Measurements from ENCODE around the gene PPIL1. TPM values are rescaled to one million over a fixed set of nuclear protein-coding genes. Genes with fewer than 3 reads are reported as not detected.
"Not testable (repeated sequence)": the region's sequence is repeated elsewhere in the genome, so short reads cannot be mapped to it uniquely, and the experiment has no call there.

Gene PPIL1
- total RNA-seq, 2 donors from 2014 or later: 52.4 to 56.3 TPM

- DNase-seq (no peak), ATAC-seq (no peak)
- intact Hi-C loops (cut with DNase I): no loop called here
These were observed 19.7 kb upstream of the PPIL1 start for GRCh38 chr6:36893976-36894932.

DNA sequence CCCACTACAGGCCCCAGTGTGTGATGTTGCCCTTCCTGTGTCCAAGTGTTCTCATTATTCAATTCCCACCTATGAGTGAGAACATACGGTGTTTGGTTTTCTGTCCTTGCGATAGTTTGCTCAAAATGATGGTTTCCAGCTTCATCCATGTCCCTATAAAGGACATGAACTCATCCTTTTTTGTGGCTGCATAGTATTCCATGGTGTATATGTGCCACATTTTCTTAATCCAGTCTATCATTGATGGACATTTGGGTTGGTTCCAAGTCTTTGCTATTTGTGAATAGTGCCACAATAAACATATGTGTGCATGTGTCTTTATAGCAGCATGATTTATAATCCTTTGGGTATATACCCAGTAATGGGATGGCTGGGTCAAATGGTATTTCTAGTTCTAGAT, 16.6 kb upstream of the PPIL1 start:
- intact Hi-C loops (cut with DNase I); ATAC-seq; DNase-seq: not testable (repeated sequence)

DNA sequence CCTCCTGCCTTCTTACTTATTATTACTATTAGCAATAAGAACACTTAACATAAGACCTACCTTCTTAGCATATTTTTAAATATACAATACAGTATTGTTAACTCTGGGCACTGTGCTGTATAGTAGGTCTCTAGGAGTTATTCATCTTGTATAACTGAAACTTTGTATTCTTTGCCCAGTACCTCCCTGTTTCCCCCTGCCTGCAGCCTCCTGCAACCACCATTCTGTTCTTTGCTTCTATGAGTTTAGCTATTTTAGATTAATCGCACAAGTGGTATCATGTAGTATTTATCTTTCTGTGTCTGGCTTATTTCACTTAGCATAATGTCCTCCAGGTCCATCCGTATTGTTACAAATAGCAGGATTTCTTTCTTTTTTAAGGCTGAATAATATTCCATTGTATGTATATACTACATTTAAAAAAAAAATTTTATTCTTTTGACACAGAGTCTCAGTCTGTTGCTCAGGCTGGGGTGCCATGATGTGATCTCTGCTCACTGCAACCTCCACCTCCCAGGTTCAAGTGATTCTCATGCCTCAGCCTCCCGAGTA, 15.6 kb upstream of the PPIL1 start:
- ATAC-seq (no peak), DNase-seq (no peak)
- intact Hi-C loops (cut with DNase I): no loop called here

DNA sequence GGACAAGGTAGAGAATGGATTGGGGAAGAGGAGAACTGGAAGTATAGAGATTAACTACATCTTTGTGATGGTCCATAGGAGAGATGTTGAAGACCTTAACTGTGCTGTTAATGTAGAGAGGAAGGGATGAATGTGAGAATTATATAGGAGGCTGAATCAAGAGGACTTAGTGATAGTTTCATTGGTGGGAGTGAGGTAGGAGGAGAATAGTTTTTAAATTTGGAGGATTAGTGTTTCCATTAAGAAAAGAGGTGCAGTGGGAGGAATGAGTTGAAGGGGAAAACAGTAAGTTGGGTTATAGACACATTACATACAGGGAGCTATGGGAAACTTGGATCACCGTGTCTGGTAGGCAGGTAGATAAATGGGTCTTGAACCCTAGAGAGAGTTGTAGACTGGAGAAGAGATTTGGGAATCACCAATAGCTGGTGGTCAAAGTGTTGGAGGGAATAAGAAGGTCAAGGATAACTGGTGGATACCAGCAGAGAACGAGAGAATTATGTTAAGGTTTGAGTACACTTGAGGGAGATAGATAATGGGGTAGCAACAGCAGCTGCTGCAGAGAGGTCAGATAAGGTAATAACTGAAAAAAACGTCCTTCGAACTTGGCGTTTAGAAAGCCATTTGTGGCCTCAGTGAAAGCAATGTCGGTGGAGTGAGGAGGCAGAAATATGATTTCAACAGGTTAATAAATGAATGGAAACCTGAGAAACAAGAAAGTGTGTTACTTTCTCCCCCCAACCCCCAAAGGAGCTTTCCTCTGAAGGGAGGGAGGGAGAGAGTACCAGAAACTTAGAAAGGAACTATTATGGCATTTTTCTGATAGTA, 14.3 kb upstream of the PPIL1 start:
- intact Hi-C loops (cut with DNase I): loop anchor here (5.0 to 10.0 kb wide), 3 partner anchors 93 to 316 kb away; no protein-coding TSS in a partner anchor
- ATAC-seq (no peak), DNase-seq (no peak)

- intact Hi-C loops (cut with DNase I): loop anchor here (5.0 to 10.0 kb wide), 3 partner anchors 94 to 317 kb away; no protein-coding TSS in a partner anchor
- DNase-seq (no peak), ATAC-seq (no peak)
These were observed 13.6 kb upstream of the PPIL1 start for GRCh38 chr6:36888115-36888643.

DNA sequence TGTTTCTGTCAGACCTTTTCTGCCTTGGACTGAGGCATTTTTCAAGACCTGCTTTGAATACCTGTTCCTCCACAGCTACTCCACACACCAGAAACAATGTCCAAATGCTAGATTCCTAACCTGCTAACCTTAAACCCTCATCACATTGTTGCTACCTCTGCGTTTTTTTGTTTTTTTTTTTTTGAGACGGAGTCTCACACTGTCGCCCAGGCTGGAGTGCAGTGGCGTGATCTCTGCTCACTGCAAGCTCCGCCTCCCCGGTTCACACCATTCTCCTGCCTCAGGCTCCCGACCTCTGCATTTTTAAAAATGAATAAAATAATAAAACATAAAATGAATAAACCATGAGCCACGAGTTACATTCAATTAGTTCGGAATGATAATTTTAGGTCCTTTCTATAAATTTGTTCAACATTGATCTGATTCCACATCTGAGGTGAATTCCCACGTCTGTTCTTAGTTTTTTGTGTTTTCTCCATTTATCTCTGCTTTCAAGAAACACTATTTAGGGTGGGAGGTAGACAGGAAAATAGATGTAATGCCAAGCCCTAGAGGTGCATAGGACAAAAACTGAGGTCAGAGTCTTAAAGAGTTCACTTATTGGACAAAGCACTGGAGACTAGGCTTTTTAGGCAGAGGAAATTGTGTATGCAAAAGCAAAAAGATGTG, 12.5 kb upstream of the PPIL1 start:
- no peak for DNase-seq
- intact Hi-C loops (cut with DNase I): loop anchor here (5.0 to 10.0 kb wide), 3 partner anchors 95 to 318 kb away; no protein-coding TSS in a partner anchor
- ATAC-seq: no peak

DNA sequence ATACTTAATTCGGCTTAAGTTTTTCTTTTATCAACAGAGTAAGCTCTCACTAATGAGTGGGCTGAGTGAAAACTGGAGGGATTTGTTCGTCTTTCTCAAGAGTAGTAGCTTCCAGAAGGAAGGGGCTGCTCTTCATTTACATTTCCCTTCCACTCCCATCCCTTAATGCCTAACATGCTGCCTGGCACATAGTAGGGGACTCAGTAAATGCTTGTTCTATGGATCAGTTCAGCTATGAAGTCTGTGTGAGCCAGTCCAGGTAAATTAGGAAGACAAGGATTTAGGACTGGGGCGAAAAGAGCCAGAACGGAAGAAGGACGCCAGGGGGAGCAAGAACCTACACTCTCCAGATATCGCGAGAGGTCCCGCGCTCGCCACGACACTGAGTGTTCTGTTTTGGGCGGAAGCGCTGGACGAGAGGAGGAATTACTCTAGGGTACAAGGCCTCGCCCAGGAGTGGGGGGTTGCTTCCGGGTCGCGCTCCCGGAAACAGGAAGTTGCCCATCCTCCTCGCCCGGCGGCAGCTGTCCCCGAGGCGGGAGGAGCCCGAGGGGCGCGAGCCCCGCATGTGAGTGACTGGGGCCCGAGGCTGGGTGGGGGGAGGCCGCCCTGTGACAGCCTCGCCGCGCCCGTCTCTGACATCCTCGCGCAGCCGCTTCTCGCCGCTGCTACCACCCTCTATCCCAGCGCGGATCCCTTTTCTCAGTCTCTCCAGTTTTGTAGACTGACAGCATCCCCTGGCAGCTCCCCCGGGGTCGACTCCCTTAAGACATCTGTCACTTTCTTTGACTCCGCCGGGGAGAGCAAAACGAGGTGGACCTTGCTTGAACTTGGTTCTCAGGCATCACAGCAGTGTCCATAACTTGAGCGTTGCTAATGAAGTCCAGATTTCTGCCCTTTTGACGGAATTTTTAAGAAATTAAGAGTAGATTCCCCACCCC, 11.1 kb upstream of the PPIL1 start, which contains the start of gene C6orf89:
Gene C6orf89 (plus strand): TSS at position 492 of the 941 bp plus-strand sequence. CDS start 13,493 bp downstream, outside the sequence.
- DNase-seq (peak; percentile 99), ATAC-seq (peak; percentile 100)
- intact Hi-C loops (cut with DNase I): loop anchor here (1.0 to 10.0 kb wide), 4 partner anchors 97 to 319 kb away; no protein-coding TSS in a partner anchor

- DNase-seq (no peak), ATAC-seq (no peak)
- intact Hi-C loops (cut with DNase I): loop anchor here (1.0 to 10.0 kb wide), 4 partner anchors 98 to 320 kb away; no protein-coding TSS in a partner anchor
These were observed 10.0 kb upstream of the PPIL1 start for GRCh38 chr6:36884610-36885009.

DNA sequence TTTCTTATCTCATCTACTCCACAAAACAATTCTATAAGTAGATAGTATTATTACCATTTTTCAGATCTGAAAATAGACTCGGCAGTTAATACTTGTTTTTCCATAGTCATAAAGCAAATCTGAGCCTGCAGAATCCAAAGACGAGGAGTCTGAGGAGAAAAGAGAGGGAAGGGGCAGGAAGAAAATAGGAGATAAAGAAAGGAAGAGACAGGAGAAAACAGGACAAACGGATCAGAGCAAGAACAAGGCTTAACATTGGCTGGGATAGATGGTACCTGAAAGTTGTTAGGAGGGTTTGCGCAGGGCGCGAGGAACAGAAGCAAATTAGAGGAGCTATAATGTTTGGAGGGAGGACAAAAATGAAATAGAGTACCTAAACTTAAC, 639 bp upstream of the PPIL1 start:
- ATAC-seq: no peak
- intact Hi-C loops (cut with DNase I): no loop called here

GRCh38 chr6:36873612-36874442, 776 bp downstream of the PPIL1 start:
- intact Hi-C loops (cut with DNase I): no loop called here
- DNase-seq (peak; percentile 59), ATAC-seq (peak in 1 of 2 donors; percentile 35)

More for the DNA sequence above, 639 bp upstream of the PPIL1 start:
- DNase-seq: no peak

GRCh38 chr6:36873115-36873514, 1.5 kb downstream of the PPIL1 start:
- intact Hi-C loops (cut with DNase I): no loop called here
- DNase-seq (no peak), ATAC-seq (no peak)

DNA sequence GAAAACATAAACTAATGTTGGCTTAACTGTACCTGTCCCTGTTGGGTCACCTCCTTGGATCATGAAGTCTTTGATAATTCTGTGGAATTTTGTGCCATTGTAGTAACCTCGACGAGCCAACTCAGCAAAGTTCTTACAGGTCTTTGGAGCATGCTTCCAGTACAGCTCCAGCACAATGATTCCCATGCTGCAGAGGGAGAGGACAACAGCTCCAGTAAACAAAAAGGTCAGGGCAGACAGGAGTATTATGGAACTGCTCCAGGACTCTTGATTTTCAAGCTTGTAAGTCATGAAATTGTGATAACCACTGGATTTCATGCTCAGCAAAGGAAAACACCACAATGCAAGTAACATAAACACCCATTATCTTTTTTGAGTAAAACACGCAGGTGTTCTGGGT, 2.9 kb downstream of the PPIL1 start:
- intact Hi-C loops (cut with DNase I): no loop called here
- DNase-seq (no peak), ATAC-seq (no peak)

DNA sequence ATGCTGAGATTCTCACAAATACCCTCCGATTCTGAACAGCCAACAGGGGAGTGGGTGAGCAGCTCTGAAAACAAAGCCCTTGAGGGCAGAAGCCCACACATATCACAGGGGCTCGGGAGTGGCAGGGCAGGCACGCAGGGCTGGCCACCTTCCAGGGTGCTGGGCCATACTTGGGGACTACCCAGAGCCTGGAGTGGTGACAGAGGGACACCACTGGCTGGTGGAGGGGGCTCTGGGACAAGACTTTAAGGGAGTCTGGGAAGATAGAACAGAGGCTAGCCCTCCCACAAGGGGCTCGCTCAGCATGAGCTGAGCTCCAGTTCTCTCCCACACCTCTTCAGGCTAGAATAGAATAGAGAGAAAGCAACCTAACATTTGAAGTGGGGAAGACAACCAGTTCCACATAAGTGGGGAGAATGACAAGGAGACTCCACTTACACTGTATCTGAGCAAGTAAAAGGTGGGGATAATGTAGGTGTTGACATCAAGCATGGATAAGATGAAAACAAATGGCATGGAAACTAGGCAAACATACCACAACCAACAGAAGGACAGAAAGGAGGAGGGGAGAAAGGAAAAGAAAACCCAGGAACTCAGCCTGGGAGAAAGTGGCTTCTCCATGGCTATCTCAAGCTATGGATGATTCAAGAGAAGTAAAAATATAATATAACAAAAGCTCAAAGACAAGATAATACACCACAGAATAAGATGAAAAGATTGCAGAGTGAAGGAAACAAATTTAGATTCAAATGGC, 7.0 kb downstream of the PPIL1 start:
- ATAC-seq (peak; percentile 66 to 70), DNase-seq (no peak)
- intact Hi-C loops (cut with DNase I): no loop called here

- intact Hi-C loops (cut with DNase I): no loop called here
- DNase-seq (no peak), ATAC-seq (peak in 1 of 2 donors; percentile 5)
These were observed 8.8 kb downstream of the PPIL1 start for GRCh38 chr6:36865835-36866234.

- intact Hi-C loops (cut with DNase I): no loop called here
- no peak for ATAC-seq
- DNase-seq: no peak
These were observed 10.7 kb downstream of the PPIL1 start for GRCh38 chr6:36863670-36864540.
